Activated CD8-positive, alpha-beta memory T cell treated with anti-CD3 and anti-CD28 coated beads for 1 hour (primary cell): ENCODE measurements around the gene KCNMA1.

ENCODE experiments used
- DNase-seq, 2 donors: peaks; one replicate each; pipeline ENCODE4 v3.0.0-alpha.2; 2020; ENCODE audit warnings: low read depth in 1 of 2; ENCODE audit errors: extremely low read depth in 1 of 2

KCNMA1 gene

GRCh38 chr10:77315496-77316129, 322.0 kb downstream of the KCNMA1 start:
- DNase-seq: no peak

DNA sequence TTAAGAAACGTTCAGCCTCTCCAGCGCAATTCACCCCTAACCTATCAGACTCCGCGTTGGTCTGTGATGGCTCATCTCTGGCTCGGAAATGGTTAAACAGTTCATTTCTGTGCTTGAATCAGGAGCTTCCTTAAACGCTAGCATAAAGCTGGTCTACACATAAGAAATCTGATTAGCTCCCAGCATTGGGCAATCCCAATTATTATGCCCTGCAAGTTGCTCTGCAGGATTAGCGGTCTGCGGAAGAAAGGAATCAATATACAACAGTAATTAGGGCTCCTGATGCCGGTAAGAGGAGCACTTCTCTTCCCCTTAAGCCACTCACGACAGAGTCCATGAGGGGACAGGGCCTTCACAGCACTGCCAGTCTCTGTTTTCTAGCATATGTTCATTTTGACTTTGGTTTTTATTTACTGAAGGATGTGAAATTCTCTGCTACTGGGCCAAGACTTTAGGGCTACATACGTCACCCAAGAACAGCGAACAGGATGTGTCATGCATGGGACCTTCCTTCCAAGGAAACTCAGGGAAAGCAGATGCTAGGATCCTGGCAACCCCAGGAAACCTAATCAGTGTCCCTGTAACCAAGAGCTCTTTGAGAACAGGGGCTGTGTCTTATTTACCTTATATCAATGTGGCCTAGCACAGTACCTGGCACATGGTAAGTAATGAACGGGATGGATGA, 324.4 kb downstream of the KCNMA1 start:
- no peak for DNase-seq

GRCh38 chr10:77311186-77311585, 326.4 kb downstream of the KCNMA1 start:
- no peak for DNase-seq

DNA sequence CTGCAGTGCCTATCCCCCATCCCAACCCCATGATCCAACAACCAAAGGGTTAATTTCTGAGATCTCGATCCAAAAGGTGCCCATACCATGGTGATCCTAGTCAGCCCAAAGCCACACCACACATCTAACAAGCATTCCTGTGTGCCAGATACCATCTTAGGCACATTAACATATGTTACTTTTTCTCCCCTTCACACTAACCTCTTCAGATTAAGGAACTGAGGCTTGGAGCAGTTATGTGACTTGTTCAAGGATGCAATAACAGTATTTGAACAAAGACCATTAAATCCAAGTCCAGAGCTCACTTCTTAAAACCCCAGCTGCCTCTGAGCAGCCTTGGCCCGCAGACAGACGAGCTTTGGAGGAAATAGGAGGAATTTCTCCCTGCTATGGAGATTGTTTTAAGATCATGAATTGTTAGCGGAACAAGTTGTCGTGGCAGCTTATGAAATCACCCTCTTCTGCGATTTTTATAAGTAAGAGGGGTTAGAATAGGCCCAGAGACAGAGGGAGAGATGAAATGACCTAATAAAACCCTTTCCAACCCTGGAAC, 327.2 kb downstream of the KCNMA1 start:
- DNase-seq: no peak

DNA sequence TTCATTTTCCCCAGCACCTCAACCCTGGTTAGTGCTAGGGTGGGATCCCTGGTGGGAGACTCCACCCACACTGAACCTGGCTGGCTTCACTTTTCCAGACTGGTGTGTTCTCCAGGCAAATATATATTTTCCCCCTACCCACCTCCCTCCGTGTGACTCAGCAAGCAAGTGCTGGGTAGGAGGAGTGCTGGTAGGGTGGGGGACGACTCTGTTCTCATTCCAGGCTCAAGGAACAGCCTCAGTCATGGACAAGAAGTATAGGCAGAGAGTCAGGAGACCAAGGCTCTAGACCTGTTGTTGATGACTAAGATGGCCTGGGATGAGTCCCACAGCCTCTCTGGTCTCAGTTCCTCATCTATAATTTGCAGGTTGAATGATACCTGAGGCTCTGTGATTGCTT, 328.1 kb downstream of the KCNMA1 start:
- DNase-seq: no peak

DNA sequence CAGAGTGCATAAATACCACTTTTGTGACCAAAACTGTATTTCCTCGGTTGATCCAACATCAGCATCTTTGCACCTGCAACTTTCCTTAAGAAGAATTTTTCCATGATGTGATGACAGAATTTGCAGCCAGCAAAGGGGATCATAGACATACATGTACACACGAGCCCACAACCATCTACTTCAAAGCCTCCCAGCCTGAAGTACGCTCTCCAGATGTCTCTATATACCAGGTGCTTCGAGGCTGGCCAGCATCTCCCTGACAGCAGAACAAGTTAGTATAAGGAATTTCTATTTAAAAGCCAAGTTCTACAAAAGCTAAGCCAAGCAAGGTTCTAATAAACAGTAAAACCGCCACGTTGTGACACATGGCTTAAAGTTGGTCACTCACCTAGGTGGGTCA, 328.5 kb downstream of the KCNMA1 start:
- DNase-seq: no peak

GRCh38 chr10:77308084-77308732, 329.4 kb downstream of the KCNMA1 start:
- DNase-seq: no peak

GRCh38 chr10:77306666-77307065, 330.9 kb downstream of the KCNMA1 start:
- no peak for DNase-seq

- DNase-seq: no peak
Observed at GRCh38 chr10:77305650-77306632, 331.7 kb downstream of the KCNMA1 start.

DNA sequence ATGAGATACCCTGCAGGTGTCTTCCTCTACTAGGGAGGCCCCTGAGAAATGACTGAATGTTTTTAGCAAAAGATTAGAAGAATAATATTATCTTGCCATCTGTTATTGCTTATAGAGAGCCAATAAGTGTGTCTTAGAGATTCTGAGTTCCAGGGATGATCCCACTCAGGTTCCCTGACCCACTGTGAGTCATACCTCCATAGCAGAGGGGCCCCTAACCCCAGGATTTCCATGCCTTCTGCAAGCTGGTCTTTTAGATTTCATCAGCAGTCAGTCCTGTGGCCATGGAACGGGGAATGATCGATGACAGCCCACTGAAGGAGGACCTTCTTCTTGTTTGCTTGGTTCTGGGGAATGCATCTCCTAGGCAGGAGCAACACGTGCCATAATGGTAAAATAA, 333.4 kb downstream of the KCNMA1 start:
- no peak for DNase-seq

- no peak for DNase-seq
Observed at GRCh38 chr10:77301305-77301730, 336.3 kb downstream of the KCNMA1 start.

GRCh38 chr10:77300682-77301302, 336.8 kb downstream of the KCNMA1 start:
- DNase-seq: no peak

DNA sequence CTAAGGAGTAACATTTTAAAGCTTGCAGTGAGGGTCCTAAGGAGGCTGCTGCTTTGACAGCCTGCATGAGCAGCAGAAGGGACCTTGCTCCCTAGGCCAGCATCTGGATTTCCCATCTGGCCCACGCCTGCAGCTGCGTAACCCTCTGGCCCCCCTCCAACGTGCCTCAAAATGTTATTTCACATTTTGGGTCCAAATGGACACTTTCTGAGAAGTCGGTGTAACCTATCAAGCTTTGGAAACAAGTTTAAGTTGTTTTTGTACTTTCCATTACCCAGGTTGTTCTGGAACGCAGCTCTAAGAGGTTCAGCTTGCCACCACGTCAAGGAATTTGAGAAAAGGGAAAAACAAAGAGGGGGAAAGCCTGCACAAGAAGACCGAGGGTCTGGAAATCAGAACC, 338.3 kb downstream of the KCNMA1 start:
- DNase-seq: no peak

DNA sequence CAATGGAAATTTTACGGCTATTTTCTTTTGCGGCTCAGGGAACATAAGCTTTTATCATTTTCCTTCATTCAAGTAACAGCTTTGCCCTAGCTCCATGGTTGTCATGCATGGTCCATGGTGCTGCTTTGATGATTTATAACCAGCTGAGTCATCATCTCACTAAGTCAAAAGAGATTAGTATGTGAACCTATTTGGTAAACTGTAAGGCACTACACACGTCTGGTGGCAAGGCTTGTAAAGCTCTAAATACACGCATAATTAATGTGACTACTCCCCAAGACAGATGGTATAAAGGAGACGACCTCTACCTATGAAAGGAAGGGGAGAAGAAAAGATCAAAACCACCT, 340.2 kb downstream of the KCNMA1 start:
- DNase-seq: no peak

- DNase-seq: no peak
Observed at GRCh38 chr10:77296534-77297392, 340.8 kb downstream of the KCNMA1 start.

DNA sequence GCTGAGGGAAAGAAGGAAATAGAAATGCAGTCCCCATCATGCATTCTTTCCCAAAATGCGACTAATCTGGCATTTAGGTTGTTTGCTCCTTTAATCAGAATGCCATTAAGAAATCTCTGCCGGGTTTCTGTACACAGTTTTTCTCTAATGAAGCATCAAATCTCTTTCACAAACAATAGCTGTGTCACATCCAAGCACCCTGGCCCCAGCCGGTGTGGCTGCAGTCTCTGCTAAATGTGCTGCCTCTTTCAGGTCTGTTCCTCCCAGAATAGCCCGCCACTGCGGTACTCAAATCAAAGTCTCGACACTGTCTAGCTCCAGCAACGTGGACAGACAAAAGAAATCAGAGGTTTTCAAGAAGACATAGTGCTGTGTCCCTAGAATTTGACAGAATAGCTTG, 343.8 kb downstream of the KCNMA1 start:
- DNase-seq: no peak

DNA sequence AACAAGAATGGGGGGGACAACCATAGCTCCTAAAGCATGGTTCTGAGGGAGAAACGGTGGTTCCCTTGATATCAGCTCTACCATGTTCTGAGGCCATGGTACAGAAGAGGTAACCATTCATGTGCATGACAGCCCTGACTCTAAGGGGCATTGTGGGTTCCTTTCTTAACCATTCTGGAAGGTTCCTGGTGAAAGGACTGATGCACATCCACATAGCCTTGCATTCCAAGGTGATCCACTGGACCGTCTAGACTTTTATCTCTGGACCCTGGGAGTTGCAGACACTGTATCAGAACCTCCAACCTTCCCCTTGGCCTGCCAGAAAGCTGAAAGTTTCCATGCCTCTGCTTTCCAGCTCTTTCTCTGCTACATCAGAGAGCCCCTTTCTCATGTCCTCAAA, 344.3 kb downstream of the KCNMA1 start:
- no peak for DNase-seq

- DNase-seq: no peak
Observed at GRCh38 chr10:77291596-77292505, 345.8 kb downstream of the KCNMA1 start.
